HepG2 (cell line): Measurements from ENCODE around the gene TBRG1. TPM values are rescaled to one million over a fixed set of nuclear protein-coding genes. Genes with fewer than 3 reads are reported as not detected.

Experiments
- ATAC-seq: fragments of 200-7000 bp; cut with Tn5 transposase; 3 replicates; pipeline ENCODE4 v1.9.1; 2020; ENCODE audit warnings: mild to moderate bottlenecking, moderate library complexity
- BruUV-seq: library from RNA; stranded (reverse); fragments of 400-500 nt; replicated peaks from 2 replicates; lab custom pipeline; 2021; lab: Mats Ljungman, UMichigan
- CTCF ChIA-PET: fragments of 300-600 bp; formaldehyde crosslinking; extraction: SDS; loops from one replicate; lab custom pipeline; 2021; ENCODE audit warnings: low total read pairs, inconsistent platforms, low intra/inter-chr PET ratio; lab: Yijun Ruan, JAX
- POLR2A ChIA-PET: fragments of 350-600 bp; sonication (Branson Sonifier 250); formaldehyde crosslinking; loops from one replicate; lab custom pipeline; 2020; ENCODE audit warnings: antibody characterized with exemption, inconsistent platforms; lab: Yijun Ruan, JAX
- DNase-seq: peaks from one replicate; pipeline ENCODE4 v3.0.0-alpha.2; 2015; ENCODE audit warnings: low spot score
- FAIRE-seq: peaks from 3 replicates; lab custom pipeline; 2011; peaks lifted over from hg19 to GRCh38; lab: Jason Lieb, UNC
- H2AFZ ChIP-seq: one replicate; pipeline ENCODE4 v1.6.1; 2011; ENCODE audit warnings: low read length, inconsistent platforms
- H3K27ac ChIP-seq: fragments of 300-600 bp; 3 replicates; pipeline ENCODE4 v1.8.0; 2011; ENCODE audit warnings: mixed run types, mild to moderate bottlenecking, mixed read lengths, low read length, inconsistent platforms; ENCODE audit not compliant: insufficient read depth; ENCODE audit errors: extremely low read length
- H3K27me3 ChIP-seq, 2 experiments: fragments of 200-600 bp in 1 of 2; 2 replicates in 1 of 2; 3 replicates in 1 of 2; pipeline versions ENCODE4 v1.6.0 to v1.8.0; 2011; ENCODE audit warnings: low read length in 2 of 2, mild to moderate bottlenecking in 2 of 2, moderate library complexity in 2 of 2, inconsistent platforms in 1 of 2; ENCODE audit not compliant: insufficient read depth in 2 of 2, control insufficient read depth in 1 of 2
- H3K36me3 ChIP-seq, 2 experiments: fragments of 200-600 bp in 1 of 2; replicated peaks in 1 of 2; 2 replicates in 1 of 2; 3 replicates in 1 of 2; pipeline versions ENCODE4 v1.5.1 to v1.8.0; 2011; ENCODE audit warnings: low read length in 2 of 2, inconsistent platforms in 1 of 2; ENCODE audit not compliant: insufficient read depth in 2 of 2, control insufficient read depth in 1 of 2
- H3K4me1 ChIP-seq: 2 replicates; pipeline ENCODE4 v1.5.1; 2012; ENCODE audit warnings: low read length, inconsistent platforms; ENCODE audit not compliant: insufficient read depth
- H3K4me2 ChIP-seq: 2 replicates; pipeline ENCODE4 v1.6.0; 2011; ENCODE audit warnings: low read depth, low read length, inconsistent platforms
- H3K4me3 ChIP-seq, 3 experiments: fragments of 200-600 bp in 1 of 3; sonication (generic), shearing (Covaris generic) in 1 of 3; replicated peaks in 1 of 3; 2 replicates each; pipeline ENCODE4 v1.5.1; 2011 to 2016; ENCODE audit warnings: low read length in 3 of 3, inconsistent platforms in 2 of 3, low read depth in 2 of 3, mild to moderate bottlenecking in 2 of 3, control low read depth in 1 of 3, mixed read lengths in 1 of 3; ENCODE audit not compliant: insufficient read depth in 1 of 3
- H3K79me2 ChIP-seq: one replicate; pipeline ENCODE4 v1.6.1; 2011; ENCODE audit warnings: low read length, inconsistent platforms; ENCODE audit not compliant: insufficient read depth
- H3K9ac ChIP-seq: 2 replicates; pipeline ENCODE4 v1.6.0; 2011; ENCODE audit warnings: mild to moderate bottlenecking, low read depth, low read length, inconsistent platforms; ENCODE audit not compliant: insufficient read depth
- H3K9me3 ChIP-seq: 2 replicates; pipeline ENCODE4 v1.5.1; 2012; ENCODE audit warnings: mild to moderate bottlenecking, low read length
- H4K20me1 ChIP-seq: 2 replicates; pipeline ENCODE4 v1.6.0; 2011; ENCODE audit warnings: inconsistent platforms, mild to moderate bottlenecking, low read length, moderate library complexity; ENCODE audit not compliant: insufficient read depth
- MTF2 ChIP-seq: sonication (generic); formaldehyde crosslinking; IDR thresholded peaks from 2 replicates; pipeline ENCODE4 v1.5.0; 2020; ENCODE audit warnings: missing genetic modification reagents, borderline replicate concordance
- NR2F1 ChIP-seq, 2 experiments: fragments of 450-650 bp in 1 of 2; formaldehyde crosslinking in 1 of 2; IDR thresholded peaks; 2 replicates each; pipeline versions ENCODE4 v1.5.0 to v1.6.1; 2016 to 2020; ENCODE audit warnings: mild to moderate bottlenecking in 1 of 2, missing compliant biosample characterization in 1 of 2, missing genetic modification reagents in 1 of 2, moderate library complexity in 1 of 2
- RFXAP ChIP-seq: sonication (generic); formaldehyde crosslinking; IDR thresholded peaks from 2 replicates; pipeline ENCODE4 v1.4.0; 2020; ENCODE audit warnings: missing genetic modification reagents, borderline replicate concordance
- ZMYM3 ChIP-seq: sonication (generic); formaldehyde crosslinking; IDR thresholded peaks from 2 replicates; pipeline ENCODE4 v1.5.1; 2020; ENCODE audit warnings: mild to moderate bottlenecking, missing genetic modification reagents
- ZNF230 ChIP-seq: sonication (generic); formaldehyde crosslinking; IDR thresholded peaks from 2 replicates; pipeline ENCODE4 v1.4.0; 2020; ENCODE audit warnings: mild to moderate bottlenecking, missing genetic modification reagents
- ZNF251 ChIP-seq: sonication (generic); formaldehyde crosslinking; IDR thresholded peaks from 2 replicates; pipeline ENCODE4 v1.9.0; 2021; ENCODE audit warnings: mild to moderate bottlenecking, missing genetic modification reagents
- ZNF672 ChIP-seq: sonication (generic); formaldehyde crosslinking; IDR thresholded peaks from 2 replicates; pipeline ENCODE4 v1.8.1; 2022; ENCODE audit warnings: missing genetic modification reagents
- WGBS: methylation state at CpG from one replicate; pipeline ENCODE4 v1.1.6; 2017; ENCODE audit warnings: low lambda C conversion rate; 5-methylcytosine and 5-hydroxymethylcytosine counted together
- in situ Hi-C: cut with HindIII; loops from 2 replicates; pipeline ENCODE4 v1.10.0; 2017; ENCODE audit warnings: low pct_unique_long_range_greater_than_20kb; ENCODE audit not compliant: extremely low pct_ligation_motif_present
- intact Hi-C: fragments of 100-400 bp; cut with micrococcal nuclease; formaldehyde crosslinking; loops from one replicate; pipeline ENCODE4 v1.10.0; 2022; ENCODE audit not compliant: unreplicated experiment
- polyA plus RNA-seq, 8 experiments: library from polyadenylated mRNA; depleted of rRNA in 3 of 8; stranded (reverse) in 7 of 8; unstranded in 1 of 8; fragments of >200 nt; fragmentation: Illumina TruSeq in 4 of 8; extraction: Trizol in 4 of 8; gene quantifications; 2 replicates each; pipeline versions ENCODE4 v1.2.1 to v1.2.3, GENCODE V29; 2011 to 2016; ENCODE audit warnings: low read depth in 4 of 8, missing spikeins in 1 of 8, mixed read lengths in 1 of 8; ENCODE audit not compliant: insufficient read depth in 1 of 8
- total RNA-seq, 5 experiments: library from RNA; depleted of rRNA; stranded (reverse); fragments of >200 nt; fragmentation: Illumina TruSeq; extraction: Trizol; gene quantifications; 2 replicates each; pipeline ENCODE4 v1.2.3, GENCODE V29; 2016; ENCODE audit warnings: low read depth in 1 of 5
- TF ChIP-seq, protein P1 (sequence below): IDR thresholded peaks from 2 replicates; pipeline ENCODE4 v1.4.0; 2020; ENCODE audit warnings: mild to moderate bottlenecking, missing genetic modification reagents
- TF ChIP-seq, protein P2 (sequence below): sonication (generic); formaldehyde crosslinking; IDR thresholded peaks from 2 replicates; pipeline ENCODE4 v1.8.1; 2023; ENCODE audit warnings: mild to moderate bottlenecking, inconsistent platforms, moderate library complexity, missing genetic modification reagents, borderline replicate concordance
- TF ChIP-seq, protein P3 (sequence below): sonication (generic); formaldehyde crosslinking; IDR thresholded peaks from 2 replicates; pipeline ENCODE4 v1.4.0; 2020; ENCODE audit warnings: missing genetic modification reagents

Gene TBRG1
- total and polyA plus RNA-seq, 2 of the 13 experiments (the other 11 are each of a cell fraction or from before 2014, with no cell fraction given) = 21.7 to 25.6 TPM

DNA sequence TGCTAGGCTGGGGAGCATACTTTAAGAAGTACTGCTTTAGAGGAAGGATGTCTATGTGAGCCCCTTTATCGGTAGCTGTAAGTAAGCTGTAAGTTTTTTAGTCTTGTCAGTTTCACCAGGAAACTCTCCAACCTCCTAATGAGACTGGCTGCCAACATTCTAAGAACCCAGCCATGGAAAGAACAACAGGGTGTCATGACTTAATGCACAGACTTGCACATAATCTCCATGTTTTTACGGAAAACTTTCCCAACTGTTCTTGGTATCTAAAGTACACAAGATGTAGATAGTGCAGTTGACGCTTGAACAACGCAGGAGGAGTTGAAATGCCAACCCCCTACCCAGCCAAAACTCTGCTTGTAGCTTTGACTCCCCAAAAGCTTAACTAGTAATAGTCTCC lies 43.9 kb upstream of the TBRG1 start:
- 0% methylated on average over 4 of the region's 4 CpGs for WGBS
- Histone ChIP-seq H3K79me2 (no peaks in the 10 kb centered on the region), H3K9me3 (no peaks in the 10 kb centered on the region), H3K4me3 (no peak overlapping the region), H3K4me2 (no peak overlapping the region), H2AFZ (no peak overlapping the region), H4K20me1 (no peaks in the 10 kb centered on the region), H3K36me3 (no peaks in the 10 kb centered on the region), H3K4me1 (no peaks in the 10 kb centered on the region), H3K27ac (no peak overlapping the region), H3K27me3 (peaks cover 0 to 9% of the 10 kb centered on the region in 2 experiments; a peak in 2 of 5 replicates), H3K9ac (no peak overlapping the region)
- DNase-seq (no peak), ATAC-seq (no peak), FAIRE-seq (no peak)
- BruUV-seq = no TSS peak
- TF ChIP-seq, protein P1, sequence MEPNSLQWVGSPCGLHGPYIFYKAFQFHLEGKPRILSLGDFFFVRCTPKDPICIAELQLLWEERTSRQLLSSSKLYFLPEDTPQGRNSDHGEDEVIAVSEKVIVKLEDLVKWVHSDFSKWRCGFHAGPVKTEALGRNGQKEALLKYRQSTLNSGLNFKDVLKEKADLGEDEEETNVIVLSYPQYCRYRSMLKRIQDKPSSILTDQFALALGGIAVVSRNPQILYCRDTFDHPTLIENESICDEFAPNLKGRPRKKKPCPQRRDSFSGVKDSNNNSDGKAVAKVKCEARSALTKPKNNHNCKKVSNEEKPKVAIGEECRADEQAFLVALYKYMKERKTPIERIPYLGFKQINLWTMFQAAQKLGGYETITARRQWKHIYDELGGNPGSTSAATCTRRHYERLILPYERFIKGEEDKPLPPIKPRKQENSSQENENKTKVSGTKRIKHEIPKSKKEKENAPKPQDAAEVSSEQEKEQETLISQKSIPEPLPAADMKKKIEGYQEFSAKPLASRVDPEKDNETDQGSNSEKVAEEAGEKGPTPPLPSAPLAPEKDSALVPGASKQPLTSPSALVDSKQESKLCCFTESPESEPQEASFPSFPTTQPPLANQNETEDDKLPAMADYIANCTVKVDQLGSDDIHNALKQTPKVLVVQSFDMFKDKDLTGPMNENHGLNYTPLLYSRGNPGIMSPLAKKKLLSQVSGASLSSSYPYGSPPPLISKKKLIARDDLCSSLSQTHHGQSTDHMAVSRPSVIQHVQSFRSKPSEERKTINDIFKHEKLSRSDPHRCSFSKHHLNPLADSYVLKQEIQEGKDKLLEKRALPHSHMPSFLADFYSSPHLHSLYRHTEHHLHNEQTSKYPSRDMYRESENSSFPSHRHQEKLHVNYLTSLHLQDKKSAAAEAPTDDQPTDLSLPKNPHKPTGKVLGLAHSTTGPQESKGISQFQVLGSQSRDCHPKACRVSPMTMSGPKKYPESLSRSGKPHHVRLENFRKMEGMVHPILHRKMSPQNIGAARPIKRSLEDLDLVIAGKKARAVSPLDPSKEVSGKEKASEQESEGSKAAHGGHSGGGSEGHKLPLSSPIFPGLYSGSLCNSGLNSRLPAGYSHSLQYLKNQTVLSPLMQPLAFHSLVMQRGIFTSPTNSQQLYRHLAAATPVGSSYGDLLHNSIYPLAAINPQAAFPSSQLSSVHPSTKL (CRISPR knock-in tag) = no peak
- TF ChIP-seq ZNF251 (CRISPR knock-in tag) = no peak
- TF ChIP-seq MTF2 (CRISPR knock-in tag) = no peak
- TF ChIP-seq, protein P2, sequence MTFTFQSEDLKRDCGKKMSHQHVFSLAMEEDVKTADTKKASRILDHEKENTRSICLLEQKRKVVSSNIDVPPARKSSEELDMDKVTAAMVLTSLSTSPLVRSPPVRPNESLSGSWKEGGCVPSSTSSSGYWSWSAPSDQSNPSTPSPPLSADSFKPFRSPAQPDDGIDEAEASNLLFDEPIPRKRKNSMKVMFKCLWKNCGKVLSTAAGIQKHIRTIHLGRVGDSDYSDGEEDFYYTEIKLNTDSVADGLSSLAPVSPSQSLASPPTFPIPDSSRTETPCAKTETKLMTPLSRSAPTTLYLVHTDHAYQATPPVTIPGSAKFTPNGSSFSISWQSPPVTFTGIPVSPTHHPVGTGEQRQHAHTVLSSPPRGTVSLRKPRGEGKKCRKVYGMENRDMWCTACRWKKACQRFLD (CRISPR knock-in tag) = no peak
- TF ChIP-seq, protein P3, sequence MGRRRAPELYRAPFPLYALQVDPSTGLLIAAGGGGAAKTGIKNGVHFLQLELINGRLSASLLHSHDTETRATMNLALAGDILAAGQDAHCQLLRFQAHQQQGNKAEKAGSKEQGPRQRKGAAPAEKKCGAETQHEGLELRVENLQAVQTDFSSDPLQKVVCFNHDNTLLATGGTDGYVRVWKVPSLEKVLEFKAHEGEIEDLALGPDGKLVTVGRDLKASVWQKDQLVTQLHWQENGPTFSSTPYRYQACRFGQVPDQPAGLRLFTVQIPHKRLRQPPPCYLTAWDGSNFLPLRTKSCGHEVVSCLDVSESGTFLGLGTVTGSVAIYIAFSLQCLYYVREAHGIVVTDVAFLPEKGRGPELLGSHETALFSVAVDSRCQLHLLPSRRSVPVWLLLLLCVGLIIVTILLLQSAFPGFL = no peak
- TF ChIP-seq ZNF672 (CRISPR knock-in tag) = no peak
- TF ChIP-seq RFXAP (CRISPR knock-in tag) = no peak
- TF ChIP-seq ZMYM3 (CRISPR knock-in tag) = no peak
- no peak for TF ChIP-seq ZNF230 (CRISPR knock-in tag)
- TF ChIP-seq NR2F1 (CRISPR knock-in tag; IDR thresholded peaks at IDR 0.05) = no peak
- ChIA-PET POLR2A (no interaction called here), CTCF (no interaction called here)
- in situ Hi-C loops (no loop called here), intact Hi-C loops (no loop called here)
